Lower lobe of right lung (tissue), 2 donors: Measurements from ENCODE around the gene POU2F1. TPM values are rescaled to one million over a fixed set of nuclear protein-coding genes. Genes with fewer than 3 reads are reported as not detected.

Experiments used
- ATAC-seq, 2 donors: fragments of 200-7000 bp; cut with Tn5 transposase; one replicate each; pipeline ENCODE4 v1.9.1; 2020 to 2022; ENCODE audit warnings: mild to moderate bottlenecking in 2 of 2, moderate library complexity in 2 of 2
- DNase-seq: peaks from one replicate; pipeline ENCODE4 v3.0.0-alpha.2; 2020
- H3K27ac ChIP-seq: fragments of 200-600 bp; one replicate; pipeline ENCODE4 v1.8.0; 2022
- H3K27me3 ChIP-seq: fragments of 200-600 bp; one replicate; pipeline ENCODE4 v1.8.0; 2022; ENCODE audit warnings: low read depth
- H3K36me3 ChIP-seq: fragments of 200-600 bp; one replicate; pipeline ENCODE4 v1.8.0; 2022; ENCODE audit warnings: mild to moderate bottlenecking
- H3K4me1 ChIP-seq: fragments of 200-600 bp; one replicate; pipeline ENCODE4 v1.8.0; 2022
- H3K4me3 ChIP-seq: fragments of 200-600 bp; one replicate; pipeline ENCODE4 v1.8.0; 2022; ENCODE audit warnings: mild to moderate bottlenecking
- H3K9me3 ChIP-seq: fragments of 200-600 bp; one replicate; pipeline ENCODE4 v1.8.0; 2022
- CTCF ChIP-seq: fragments of 200-600 bp; IDR thresholded peaks from one replicate; pipeline ENCODE4 v1.8.0; 2022; ENCODE audit warnings: antibody characterized with exemption, mild to moderate bottlenecking
- intact Hi-C: fragments of 100-400 bp; cut with DNase I; formaldehyde crosslinking; loops from one replicate; pipeline ENCODE4 v1.11.0; 2022
- total RNA-seq: library from RNA; stranded (reverse); fragmentation: NEBNext Ultra II Directional; extraction: Animal tissue kit (Norgen Biotek cat#: 25700); gene quantifications from one replicate; pipeline ENCODE4 v1.2.1, GENCODE V29; 2021
- donor health status: DM: no; HTN: yes; CAD: no; lungs with severe emphysema.

POU2F1 gene
- total RNA-seq, 1 donor from 2014 or later = 20.1 TPM

- no peak for TF ChIP-seq CTCF
- no peak for ATAC-seq
Observed at GRCh38 chr1:167182571-167183320, 37.9 kb upstream of the POU2F1 start.

GRCh38 chr1:167184081-167184480 lies 36.6 kb upstream of the POU2F1 start:
- intact Hi-C loops = no loop called here
- TF ChIP-seq CTCF = no peak
- Histone ChIP-seq H3K9me3 (no peaks in the 10 kb centered on the region), H3K27ac (no peak overlapping the region), H3K4me1 (no peaks in the 10 kb centered on the region), H3K27me3 (no peaks in the 10 kb centered on the region), H3K4me3 (no peak overlapping the region), H3K36me3 (no peaks in the 10 kb centered on the region)
- DNase-seq = no peak
- ATAC-seq = no peak

More at GRCh38 chr1:167182571-167183320, 37.9 kb upstream of the POU2F1 start:
- no peak overlapping the region for H3K27ac ChIP-seq
- DNase-seq = no peak
- no peaks in the 10 kb centered on the region for H3K9me3 ChIP-seq
- no peak overlapping the region for H3K4me3 ChIP-seq
- H3K27me3 ChIP-seq = no peaks in the 10 kb centered on the region
- no peaks in the 10 kb centered on the region for H3K4me1 ChIP-seq
- intact Hi-C loops = no loop called here
- H3K36me3 ChIP-seq = no peaks in the 10 kb centered on the region

GRCh38 chr1:167185062-167185461 lies 35.6 kb upstream of the POU2F1 start:
- Histone ChIP-seq H3K9me3 (no peaks in the 10 kb centered on the region), H3K36me3 (no peaks in the 10 kb centered on the region), H3K4me3 (no peak overlapping the region), H3K27me3 (no peaks in the 10 kb centered on the region), H3K27ac (no peak overlapping the region), H3K4me1 (no peaks in the 10 kb centered on the region)
- ATAC-seq (no peak), DNase-seq (no peak)
- intact Hi-C loops = no loop called here
- TF ChIP-seq CTCF = no peak

GRCh38 chr1:167185974-167186657 lies 34.6 kb upstream of the POU2F1 start:
- Histone ChIP-seq H3K27ac (no peak overlapping the region), H3K9me3 (no peaks in the 10 kb centered on the region), H3K36me3 (no peaks in the 10 kb centered on the region), H3K27me3 (no peaks in the 10 kb centered on the region), H3K4me1 (no peaks in the 10 kb centered on the region), H3K4me3 (no peak overlapping the region)
- TF ChIP-seq CTCF = no peak
- no peak for DNase-seq
- no peak for ATAC-seq
- intact Hi-C loops = no loop called here

- no peak overlapping the region for H3K4me3 ChIP-seq
- DNase-seq (no peak), ATAC-seq (no peak)
- no peak overlapping the region for H3K27ac ChIP-seq
- no peaks in the 10 kb centered on the region for H3K27me3 ChIP-seq
- H3K4me1 ChIP-seq = no peaks in the 10 kb centered on the region
- no peaks in the 10 kb centered on the region for H3K9me3 ChIP-seq
- TF ChIP-seq CTCF = no peak
- H3K36me3 ChIP-seq = no peaks in the 10 kb centered on the region
- intact Hi-C loops = no loop called here
Observed at GRCh38 chr1:167186771-167187170, 33.9 kb upstream of the POU2F1 start.
